HL-60 (cell line): Measurements from ENCODE around the gene DDIT3.
"Not testable (repeated sequence)": the region's sequence is repeated elsewhere in the genome, so short reads cannot be mapped to it uniquely, and the experiment has no call there.

Experiments
- DNase-seq, 2 experiments: peaks; one replicate each; pipeline ENCODE4 v3.0.0-alpha.2; 2010 to 2020; ENCODE audit warnings: low read depth in 1 of 2, low spot score in 1 of 2
- H3K27ac ChIP-seq: fragments of 250-450 bp; sonication (Bioruptor Pico); replicated peaks from 2 replicates; pipeline ENCODE4 v1.5.1; 2020; ENCODE audit warnings: mild to moderate bottlenecking, moderate library complexity
- H3K27me3 ChIP-seq: fragments of 250-450 bp; sonication (Bioruptor Pico); 2 replicates; pipeline ENCODE4 v1.5.1; 2021; ENCODE audit warnings: mild to moderate bottlenecking, moderate library complexity; ENCODE audit not compliant: insufficient read depth, poor library complexity, severe bottlenecking
- H3K4me3 ChIP-seq: replicated peaks from 2 replicates; pipeline ENCODE4 v1.5.1; 2011; ENCODE audit warnings: mild to moderate bottlenecking, control low read depth, low read length; ENCODE audit not compliant: insufficient read depth
- GABPA ChIP-seq: IDR thresholded peaks from 2 replicates; pipeline ENCODE4 v1.6.1; 2012; ENCODE audit warnings: low read depth
- POLR2AphosphoS5 ChIP-seq: IDR thresholded peaks from 2 replicates; pipeline ENCODE4 v1.6.1; 2012; ENCODE audit warnings: low read depth
- REST ChIP-seq: IDR thresholded peaks from 2 replicates; pipeline ENCODE4 v1.6.1; 2012; ENCODE audit warnings: low read depth; ENCODE audit not compliant: insufficient replicate concordance
- SPI1 ChIP-seq: IDR thresholded peaks from 2 replicates; pipeline ENCODE4 v1.6.1; 2012; ENCODE audit warnings: low read depth, mild to moderate bottlenecking, borderline replicate concordance
- TF ChIP-seq, protein P1 (sequence below): IDR thresholded peaks from one replicate; pipeline ENCODE4 v1.5.1; 2011; ENCODE audit warnings: low read length, control low read depth, inconsistent platforms; ENCODE audit not compliant: insufficient read depth

DDIT3 gene

DNA sequence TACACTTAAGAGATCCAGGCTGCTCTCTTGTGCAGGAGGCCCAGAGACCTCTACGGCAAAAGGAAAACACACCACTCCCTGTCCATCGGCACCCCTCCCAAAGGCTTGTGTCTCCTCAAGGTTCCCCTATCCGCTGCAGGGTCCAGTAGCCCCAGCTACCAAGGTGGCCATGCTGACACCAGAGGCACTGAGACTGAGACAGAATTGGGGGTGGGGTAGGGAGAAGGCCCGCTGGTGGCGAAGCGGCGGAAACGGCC lies 590 bp downstream of the DDIT3 start:
- DNase-seq: peak in 1 of 2 experiments; percentile 25
- TF ChIP-seq POLR2AphosphoS5 (no peak), GABPA (no peak), SPI1 (no peak), REST (no peak)
- TF ChIP-seq, protein P1, sequence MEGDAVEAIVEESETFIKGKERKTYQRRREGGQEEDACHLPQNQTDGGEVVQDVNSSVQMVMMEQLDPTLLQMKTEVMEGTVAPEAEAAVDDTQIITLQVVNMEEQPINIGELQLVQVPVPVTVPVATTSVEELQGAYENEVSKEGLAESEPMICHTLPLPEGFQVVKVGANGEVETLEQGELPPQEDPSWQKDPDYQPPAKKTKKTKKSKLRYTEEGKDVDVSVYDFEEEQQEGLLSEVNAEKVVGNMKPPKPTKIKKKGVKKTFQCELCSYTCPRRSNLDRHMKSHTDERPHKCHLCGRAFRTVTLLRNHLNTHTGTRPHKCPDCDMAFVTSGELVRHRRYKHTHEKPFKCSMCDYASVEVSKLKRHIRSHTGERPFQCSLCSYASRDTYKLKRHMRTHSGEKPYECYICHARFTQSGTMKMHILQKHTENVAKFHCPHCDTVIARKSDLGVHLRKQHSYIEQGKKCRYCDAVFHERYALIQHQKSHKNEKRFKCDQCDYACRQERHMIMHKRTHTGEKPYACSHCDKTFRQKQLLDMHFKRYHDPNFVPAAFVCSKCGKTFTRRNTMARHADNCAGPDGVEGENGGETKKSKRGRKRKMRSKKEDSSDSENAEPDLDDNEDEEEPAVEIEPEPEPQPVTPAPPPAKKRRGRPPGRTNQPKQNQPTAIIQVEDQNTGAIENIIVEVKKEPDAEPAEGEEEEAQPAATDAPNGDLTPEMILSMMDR: no peak
- Histone ChIP-seq H3K4me3 (peak overlapping the region; percentile 90), H3K27me3 (no peaks in the 10 kb centered on the region), H3K27ac (peak overlapping the region; percentile 88)

DNA sequence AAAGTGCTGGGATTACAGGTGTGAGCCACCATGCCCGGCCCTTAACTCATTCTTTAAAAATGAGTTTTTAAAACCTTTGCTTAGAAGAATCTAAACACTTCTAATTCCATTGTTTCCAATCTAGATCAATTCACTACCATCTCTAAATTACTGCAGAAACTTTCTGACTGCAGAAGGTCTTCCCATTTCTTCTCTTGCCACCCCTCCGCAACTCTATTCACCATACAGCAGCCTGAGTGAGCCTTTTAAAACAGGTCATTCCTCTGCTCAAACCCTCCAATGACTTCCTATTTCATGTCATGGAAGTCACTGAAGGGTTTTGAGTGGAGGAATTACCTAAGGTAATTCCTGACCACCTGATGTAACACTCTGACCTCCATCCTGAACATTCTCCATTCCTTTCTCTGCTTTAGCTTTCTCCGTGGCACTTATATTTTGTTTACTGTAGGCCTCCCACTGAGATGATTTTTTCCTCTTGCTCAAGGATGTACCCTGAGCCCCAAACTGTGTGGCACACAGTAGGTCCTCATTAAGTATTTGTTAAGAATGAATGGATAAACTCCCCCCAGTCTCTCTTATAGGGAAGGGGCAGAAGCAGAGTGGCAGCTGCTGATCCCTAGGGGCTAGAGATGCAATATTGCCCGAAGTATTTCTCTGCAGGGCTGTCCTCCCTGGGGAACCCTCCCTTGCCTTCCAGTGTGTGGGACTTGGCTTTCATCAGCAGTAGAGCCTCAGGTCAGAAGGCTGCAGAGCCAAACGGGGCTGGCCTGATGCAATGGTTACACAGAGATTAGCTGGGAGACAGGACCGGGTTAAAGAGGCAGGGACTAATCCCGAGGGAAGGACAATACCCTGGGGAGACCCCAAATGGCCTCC lies 1.2 kb downstream of the DDIT3 start:
- peak overlapping the region; percentile 90 for H3K4me3 ChIP-seq
- TF ChIP-seq SPI1: peak; percentile 33; the same call in 1 of the 2 replicates
- TF ChIP-seq GABPA: no peak
- H3K27me3 ChIP-seq: no peaks in the 10 kb centered on the region
- peak overlapping the region; percentile 88 for H3K27ac ChIP-seq
- DNase-seq: peak in 1 of 2 experiments; percentile 51

DNA sequence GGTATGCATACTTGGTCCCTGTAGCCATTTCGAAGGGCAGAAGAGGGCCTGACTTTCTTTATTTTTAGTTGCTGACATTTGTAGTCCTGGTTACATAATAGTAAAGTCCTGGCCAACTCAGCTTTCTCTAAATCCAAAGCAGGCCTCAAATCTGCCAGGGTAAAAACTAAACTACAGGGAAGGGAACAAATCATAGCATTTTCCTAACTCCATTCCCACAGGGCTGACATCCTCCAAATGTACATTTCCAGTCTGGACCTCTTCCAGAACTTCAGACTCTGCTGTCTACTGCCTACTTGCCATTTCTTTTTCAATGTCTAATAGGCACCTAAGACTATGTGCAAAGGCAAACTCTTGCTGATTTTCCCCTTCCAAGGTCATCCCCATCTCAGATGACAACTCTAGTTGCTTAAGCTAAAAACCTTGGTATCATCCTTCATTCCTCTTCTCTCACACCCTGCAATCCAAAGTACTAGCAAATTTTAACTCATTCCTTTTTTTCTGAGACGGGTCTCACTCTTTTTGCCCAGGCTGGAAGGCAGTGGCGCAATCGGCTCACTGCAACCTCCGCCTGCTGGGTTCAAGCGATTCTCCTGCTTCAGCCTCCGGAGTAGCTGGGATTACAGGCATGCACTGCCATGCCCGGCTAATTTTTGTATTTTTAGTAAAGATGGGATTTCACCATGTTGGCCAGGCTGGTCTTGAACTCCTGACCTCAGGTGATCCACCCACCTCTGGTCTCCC lies 2.0 kb downstream of the DDIT3 start:
- H3K27ac ChIP-seq: peak overlapping the region; percentile 18; the same call in 1 of the 2 replicates

GRCh38 chr12:57517718-57518117 lies 2.6 kb downstream of the DDIT3 start:
- H3K27ac ChIP-seq, DNase-seq, H3K4me3 ChIP-seq, H3K27me3 ChIP-seq: not testable (repeated sequence)

More for the DNA sequence above, 2.0 kb downstream of the DDIT3 start:
- no peaks in the 10 kb centered on the region for H3K27me3 ChIP-seq
- peak overlapping the region; percentile 90 for H3K4me3 ChIP-seq
- TF ChIP-seq, protein P1: no peak
- TF ChIP-seq GABPA: no peak
- no peak for TF ChIP-seq SPI1
- no peak for TF ChIP-seq REST
- TF ChIP-seq POLR2AphosphoS5: no peak; the same call in none of the 2 replicates
- DNase-seq: no peak
